OCI-LY7 (cell line): ENCODE measurements around the gene WDR70. TPM values are rescaled to one million over a fixed set of nuclear protein-coding genes. Genes with fewer than 3 reads are reported as not detected.
"Not testable (repeated sequence)": the region's sequence is repeated elsewhere in the genome, so short reads cannot be mapped to it uniquely, and the experiment has no call there.

Source experiments
- BruUV-seq: library from RNA; stranded (reverse); fragments of 400-500 nt; replicated peaks from 2 replicates; lab custom pipeline; 2021; lab: Mats Ljungman, UMichigan
- CTCF ChIA-PET: fragments of 300-600 bp; sonication (Branson Sonifier 250); formaldehyde crosslinking; loops from one replicate; lab custom pipeline; 2022; ENCODE audit warnings: antibody characterized with exemption; ENCODE audit not compliant: unreplicated experiment; lab: Charles Lee
- POLR2A ChIA-PET: fragments of 300-600 bp; sonication (Branson Sonifier 250); formaldehyde crosslinking; loops from one replicate; lab custom pipeline; 2022; ENCODE audit warnings: antibody characterized with exemption; lab: Charles Lee
- DNase-seq: peaks from one replicate; pipeline ENCODE4 v3.0.0-alpha.2; 2015; ENCODE audit warnings: low spot score
- H2AFZ ChIP-seq: fragments of 200-600 bp; sonication (generic), shearing (Covaris generic); 2 replicates; pipeline ENCODE4 v1.6.1; 2014; ENCODE audit warnings: mild to moderate bottlenecking, antibody characterized with exemption, low read length, moderate library complexity
- H3K27ac ChIP-seq: fragments of 200-600 bp; sonication (generic); 2 replicates; pipeline ENCODE4 v1.5.1; 2014; ENCODE audit warnings: mixed run types, low read depth, mild to moderate bottlenecking, moderate library complexity, low read length, inconsistent platforms; ENCODE audit not compliant: poor library complexity, severe bottlenecking
- H3K36me3 ChIP-seq: fragments of 200-600 bp; sonication (generic); 2 replicates; pipeline ENCODE4 v1.6.1; 2014; ENCODE audit warnings: mild to moderate bottlenecking, antibody characterized with exemption, low read length, moderate library complexity, mixed read lengths; ENCODE audit not compliant: insufficient read depth
- H3K4me1 ChIP-seq: fragments of 200-600 bp; sonication (generic); 2 replicates; pipeline ENCODE4 v1.5.1; 2014; ENCODE audit warnings: mild to moderate bottlenecking, low read length; ENCODE audit not compliant: insufficient read depth, poor library complexity, severe bottlenecking
- H3K4me2 ChIP-seq: fragments of 200-600 bp; sonication (generic); 2 replicates; pipeline ENCODE4 v1.6.1; 2014; ENCODE audit warnings: mild to moderate bottlenecking, low read length
- H3K4me3 ChIP-seq: fragments of 200-600 bp; sonication (generic); 2 replicates; pipeline ENCODE4 v1.5.1; 2014; ENCODE audit warnings: mild to moderate bottlenecking, low read depth, low read length; ENCODE audit not compliant: poor library complexity, severe bottlenecking
- H3K79me2 ChIP-seq: fragments of 200-600 bp; sonication (generic); 2 replicates; pipeline ENCODE4 v1.6.1; 2016; ENCODE audit warnings: low read depth, mild to moderate bottlenecking, low read length, moderate library complexity, mixed read lengths; ENCODE audit not compliant: insufficient read depth
- H3K9me2 ChIP-seq: fragments of 200-600 bp; sonication (generic); 2 replicates; pipeline ENCODE4 v1.6.1; 2016; ENCODE audit warnings: mild to moderate bottlenecking, low read length, mixed read lengths; ENCODE audit not compliant: insufficient read depth
- H3K9me3 ChIP-seq: fragments of 200-600 bp; sonication (generic); 2 replicates; pipeline ENCODE4 v1.6.1; 2014; ENCODE audit warnings: mild to moderate bottlenecking, mixed run types, low read length, mixed read lengths
- H4K20me1 ChIP-seq: fragments of 200-600 bp; sonication (generic); 2 replicates; pipeline ENCODE4 v1.6.1; 2014; ENCODE audit warnings: mild to moderate bottlenecking, antibody characterized with exemption, low read length, moderate library complexity, mixed read lengths; ENCODE audit not compliant: insufficient read depth
- CTCF ChIP-seq: fragments of 200-600 bp; sonication (generic); conservative IDR thresholded peaks from 2 replicates; pipeline ENCODE4 v1.5.1; 2014; ENCODE audit warnings: mild to moderate bottlenecking, antibody characterized with exemption, low read length, moderate library complexity, mixed read lengths
- EZH2phosphoT487 ChIP-seq: fragments of 200-600 bp; sonication (generic); IDR thresholded peaks from 2 replicates; pipeline ENCODE4 v1.6.1; 2018; ENCODE audit warnings: low read depth, borderline replicate concordance, mild to moderate bottlenecking, mixed run types, antibody characterized with exemption, low read length, moderate library complexity, mixed read lengths
- intact Hi-C: fragments of 100-400 bp; cut with micrococcal nuclease; formaldehyde crosslinking; loops from one replicate; pipeline ENCODE4 v1.10.0; 2022; ENCODE audit not compliant: unreplicated experiment
- total RNA-seq, 2 experiments: library from RNA; depleted of rRNA in 1 of 2; stranded (reverse); fragments of >200 nt in 1 of 2; shearing (Covaris generic) in 1 of 2; gene quantifications; 2 replicates each; pipeline ENCODE4 v1.2.3, GENCODE V29; 2014 to 2022

The WDR70 gene
- total RNA-seq, 2 experiments from 2014 or later, result 26.2 to 35.4 TPM

- no TSS peak for BruUV-seq
- H4K20me1 ChIP-seq, result no peaks in the 10 kb centered on the region
- no peak overlapping the region for H3K4me2 ChIP-seq
- no peak overlapping the region for H3K4me3 ChIP-seq
- no peak for DNase-seq
- TF ChIP-seq EZH2phosphoT487 (no peak), CTCF (no peak)
- no peak overlapping the region for H3K27ac ChIP-seq
- H3K9me3 ChIP-seq, result no peaks in the 10 kb centered on the region
- no peaks in the 10 kb centered on the region for H3K4me1 ChIP-seq
- POLR2A ChIA-PET, result interaction anchor here (0.6 to 0.7 kb wide), 2 partner anchors 187 to 1620 kb away, joined by 3 read pairs; no protein-coding TSS in a partner anchor
- H3K79me2 ChIP-seq, result no peaks in the 10 kb centered on the region
- H2AFZ ChIP-seq, result no peak overlapping the region
- H3K9me2 ChIP-seq, result no peaks in the 10 kb centered on the region
- CTCF ChIA-PET, result no interaction called here
- peaks cover 28% of the 10 kb centered on the region for H3K36me3 ChIP-seq
- intact Hi-C loops, result no loop called here
Observed at GRCh38 chr5:37478121-37478894, 99.2 kb downstream of the WDR70 start.

DNA sequence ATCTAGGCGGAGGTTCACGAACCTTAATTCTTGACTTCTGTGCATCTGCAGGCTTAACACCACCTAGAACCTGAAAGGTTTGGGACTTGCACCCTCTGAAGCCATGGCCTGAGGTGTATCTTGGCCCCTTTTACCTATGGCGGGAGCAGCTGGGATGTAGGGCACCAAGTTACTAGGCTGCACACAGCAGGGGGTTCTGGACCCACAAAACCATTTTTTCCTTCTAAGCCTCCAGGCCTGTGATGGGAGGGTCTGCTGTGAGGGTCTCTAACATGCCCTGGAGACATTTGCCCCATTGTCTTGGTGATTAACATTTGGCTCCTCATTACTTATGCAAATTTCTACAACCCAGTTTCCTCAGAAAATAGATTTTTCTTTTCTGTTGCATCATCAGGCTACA lies 102.3 kb downstream of the WDR70 start:
- H3K9me2 ChIP-seq, H2AFZ ChIP-seq, H3K4me3 ChIP-seq, CTCF ChIA-PET, H3K4me2 ChIP-seq, H3K79me2 ChIP-seq, H3K9me3 ChIP-seq, H3K4me1 ChIP-seq, BruUV-seq, POLR2A ChIA-PET, intact Hi-C loops, H3K27ac ChIP-seq, H4K20me1 ChIP-seq, DNase-seq: not testable (repeated sequence)
- peaks cover 28% of the 10 kb centered on the region for H3K36me3 ChIP-seq

GRCh38 chr5:37490120-37490810 lies 111.1 kb downstream of the WDR70 start:
- intact Hi-C loops, result no loop called here
- H3K4me2 ChIP-seq, result no peak overlapping the region
- TF ChIP-seq EZH2phosphoT487 (no peak), CTCF (no peak)
- H3K4me3 ChIP-seq, result no peak overlapping the region
- no TSS peak for BruUV-seq
- H3K9me3 ChIP-seq, result peaks cover 4% of the 10 kb centered on the region; the same call in 1 of the 2 replicates
- H3K27ac ChIP-seq, result no peak overlapping the region
- CTCF ChIA-PET, result no interaction called here
- no peaks in the 10 kb centered on the region for H4K20me1 ChIP-seq
- H3K79me2 ChIP-seq, result no peaks in the 10 kb centered on the region
- H3K9me2 ChIP-seq, result no peaks in the 10 kb centered on the region
- DNase-seq, result no peak
- H3K4me1 ChIP-seq, result no peaks in the 10 kb centered on the region
- POLR2A ChIA-PET, result no interaction called here
- no peak overlapping the region for H2AFZ ChIP-seq
- peaks cover 13% of the 10 kb centered on the region for H3K36me3 ChIP-seq
